CD4-positive, alpha-beta T cell treated with Interleukin-6 for 4 hours (primary cell): ENCODE data around the gene NCOA7.
"Not testable (repeated sequence)": the region's sequence is repeated elsewhere in the genome, so short reads cannot be mapped to it uniquely, and the experiment has no call there.

Experiments used
- DNase-seq: peaks from one replicate; pipeline ENCODE4 v3.0.0-alpha.2; 2020; ENCODE audit warnings: mixed read lengths

The NCOA7 gene

GRCh38 chr6:125759184-125759902, 31.4 kb upstream of the NCOA7 start:
- peak; percentile 1 for DNase-seq

GRCh38 chr6:125759959-125760457, 30.8 kb upstream of the NCOA7 start:
- no peak for DNase-seq

GRCh38 chr6:125764121-125764671, 26.6 kb upstream of the NCOA7 start:
- DNase-seq: no peak

GRCh38 chr6:125765944-125766343, 24.8 kb upstream of the NCOA7 start:
- no peak for DNase-seq

- DNase-seq: no peak
Observed at GRCh38 chr6:125766641-125767040, 24.1 kb upstream of the NCOA7 start.

GRCh38 chr6:125769147-125769783, 21.5 kb upstream of the NCOA7 start:
- DNase-seq: no peak

GRCh38 chr6:125773387-125774341, 17.1 kb upstream of the NCOA7 start:
- DNase-seq: no peak

GRCh38 chr6:125776107-125776826, 14.5 kb upstream of the NCOA7 start:
- DNase-seq: not testable (repeated sequence)

- peak; percentile 80 for DNase-seq
Observed at GRCh38 chr6:125779924-125780539, 10.7 kb upstream of the NCOA7 start.

- peak; percentile 64 for DNase-seq
Observed at GRCh38 chr6:125780540-125781313, 10.0 kb upstream of the NCOA7 start.

- peak; percentile 71 for DNase-seq
Observed at GRCh38 chr6:125781314-125781868, 9.4 kb upstream of the NCOA7 start.

GRCh38 chr6:125784365-125784764, 6.4 kb upstream of the NCOA7 start:
- DNase-seq: no peak

GRCh38 chr6:125787791-125788190, 3.0 kb upstream of the NCOA7 start:
- DNase-seq: no peak

GRCh38 chr6:125789167-125789566, 1.6 kb upstream of the NCOA7 start:
- peak; percentile 49 for DNase-seq

GRCh38 chr6:125789576-125790357, 993 bp upstream of the NCOA7 start:
- peak; percentile 44 for DNase-seq

- DNase-seq: peak; percentile 55
Observed at GRCh38 chr6:125791151-125791819, 525 bp downstream of the NCOA7 start.

GRCh38 chr6:125791820-125792165, 1.0 kb downstream of the NCOA7 start:
- DNase-seq: no peak

- DNase-seq: no peak
Observed at GRCh38 chr6:125792172-125792571, 1.4 kb downstream of the NCOA7 start.

- DNase-seq: no peak
Observed at GRCh38 chr6:125792680-125793079, 1.9 kb downstream of the NCOA7 start.
